ENCODE measurements around the gene CLDN18. TPM values are rescaled to one million over a fixed set of nuclear protein-coding genes. Genes with fewer than 3 reads are reported as not detected.

The CLDN18 gene
- total and polyA plus RNA-seq, 4 donors, result 0.06 TPM; not detected in 3

GRCh38 chr3:137978328-137978727 is 31.6 kb upstream of the CLDN18 start:
- H3K4me1 ChIP-seq (ENCODE audit: control insufficient read depth in 4 of 4, insufficient read depth in 4 of 4, low read length in 3 of 4), result no peaks in the 10 kb centered on the region
- no peaks in the 10 kb centered on the region for H3K36me3 ChIP-seq (ENCODE audit: control insufficient read depth in 4 of 4, insufficient read depth in 3 of 4, low read depth in 1 of 4, low read length in 3 of 4)
- TF ChIP-seq HNF4G (IDR thresholded peaks at IDR 0.05), result no peak
- TF ChIP-seq GABPA (IDR thresholded peaks at IDR 0.05 in 1 of 2, conservative IDR thresholded peaks at IDR 0.05 in 1 of 2), result no peak
- TF ChIP-seq CTCF (IDR thresholded peaks at IDR 0.05; ENCODE audit: low read depth, low read length, missing input control), result no peak
- TF ChIP-seq SP1 (IDR thresholded peaks at IDR 0.05), result no peak
- no peak for TF ChIP-seq RXRA (IDR thresholded peaks at IDR 0.05)
- TF ChIP-seq EGR1 (IDR thresholded peaks at IDR 0.05; ENCODE audit: low read depth in 2 of 2), result no peak
- no peak for TF ChIP-seq NR2F2 (IDR thresholded peaks at IDR 0.05)
- TF ChIP-seq, protein P1, sequence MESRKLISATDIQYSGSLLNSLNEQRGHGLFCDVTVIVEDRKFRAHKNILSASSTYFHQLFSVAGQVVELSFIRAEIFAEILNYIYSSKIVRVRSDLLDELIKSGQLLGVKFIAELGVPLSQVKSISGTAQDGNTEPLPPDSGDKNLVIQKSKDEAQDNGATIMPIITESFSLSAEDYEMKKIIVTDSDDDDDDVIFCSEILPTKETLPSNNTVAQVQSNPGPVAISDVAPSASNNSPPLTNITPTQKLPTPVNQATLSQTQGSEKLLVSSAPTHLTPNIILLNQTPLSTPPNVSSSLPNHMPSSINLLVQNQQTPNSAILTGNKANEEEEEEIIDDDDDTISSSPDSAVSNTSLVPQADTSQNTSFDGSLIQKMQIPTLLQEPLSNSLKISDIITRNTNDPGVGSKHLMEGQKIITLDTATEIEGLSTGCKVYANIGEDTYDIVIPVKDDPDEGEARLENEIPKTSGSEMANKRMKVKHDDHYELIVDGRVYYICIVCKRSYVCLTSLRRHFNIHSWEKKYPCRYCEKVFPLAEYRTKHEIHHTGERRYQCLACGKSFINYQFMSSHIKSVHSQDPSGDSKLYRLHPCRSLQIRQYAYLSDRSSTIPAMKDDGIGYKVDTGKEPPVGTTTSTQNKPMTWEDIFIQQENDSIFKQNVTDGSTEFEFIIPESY (IDR thresholded peaks at IDR 0.05), result no peak
- TF ChIP-seq YY1 (IDR thresholded peaks at IDR 0.05), result no peak
- no peak for TF ChIP-seq JUND (IDR thresholded peaks at IDR 0.05)
- no peak for TF ChIP-seq FOXA2 (IDR thresholded peaks at IDR 0.05)
- TF ChIP-seq, protein P2, sequence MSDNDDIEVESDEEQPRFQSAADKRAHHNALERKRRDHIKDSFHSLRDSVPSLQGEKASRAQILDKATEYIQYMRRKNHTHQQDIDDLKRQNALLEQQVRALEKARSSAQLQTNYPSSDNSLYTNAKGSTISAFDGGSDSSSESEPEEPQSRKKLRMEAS (IDR thresholded peaks at IDR 0.05), result no peak
- TF ChIP-seq TAF1 (conservative IDR thresholded peaks at IDR 0.05), result no peak
- TF ChIP-seq REST (IDR thresholded peaks at IDR 0.05), result no peak
- no peak for TF ChIP-seq FOXA1 (IDR thresholded peaks at IDR 0.05)
- no peak for TF ChIP-seq HNF4A (conservative IDR thresholded peaks at IDR 0.05)
- TF ChIP-seq RAD21 (IDR thresholded peaks at IDR 0.05), result no peak
- TF ChIP-seq ATF3 (IDR thresholded peaks at IDR 0.05), result no peak
- H3K9me3 ChIP-seq (ENCODE audit: control insufficient read depth in 4 of 4, low read length in 3 of 4), result no peaks in the 10 kb centered on the region
- H3K9ac ChIP-seq (ENCODE audit: low read depth in 1 of 2, low read length in 2 of 2), result no peak overlapping the region
- H3K27me3 ChIP-seq (ENCODE audit: control insufficient read depth in 4 of 4, insufficient read depth in 4 of 4, low read length in 3 of 4), result peaks cover 0 to 8% (median 0%) of the 10 kb centered on the region in 4 donors
- H3K4me3 ChIP-seq (ENCODE audit: low read depth in 1 of 3, low read length in 3 of 3), result no peak overlapping the region
- 98% methylated on average over 1 of the region's 1 CpG for WGBS
- no peak for DNase-seq (ENCODE audit: low spot score)
- no peak overlapping the region for H3K27ac ChIP-seq (ENCODE audit: low read depth in 1 of 2, low read length in 2 of 2)

Data from liver (tissue), 9 donors.